Measurements from ENCODE around the gene DLGAP5.

DLGAP5 gene

DNA sequence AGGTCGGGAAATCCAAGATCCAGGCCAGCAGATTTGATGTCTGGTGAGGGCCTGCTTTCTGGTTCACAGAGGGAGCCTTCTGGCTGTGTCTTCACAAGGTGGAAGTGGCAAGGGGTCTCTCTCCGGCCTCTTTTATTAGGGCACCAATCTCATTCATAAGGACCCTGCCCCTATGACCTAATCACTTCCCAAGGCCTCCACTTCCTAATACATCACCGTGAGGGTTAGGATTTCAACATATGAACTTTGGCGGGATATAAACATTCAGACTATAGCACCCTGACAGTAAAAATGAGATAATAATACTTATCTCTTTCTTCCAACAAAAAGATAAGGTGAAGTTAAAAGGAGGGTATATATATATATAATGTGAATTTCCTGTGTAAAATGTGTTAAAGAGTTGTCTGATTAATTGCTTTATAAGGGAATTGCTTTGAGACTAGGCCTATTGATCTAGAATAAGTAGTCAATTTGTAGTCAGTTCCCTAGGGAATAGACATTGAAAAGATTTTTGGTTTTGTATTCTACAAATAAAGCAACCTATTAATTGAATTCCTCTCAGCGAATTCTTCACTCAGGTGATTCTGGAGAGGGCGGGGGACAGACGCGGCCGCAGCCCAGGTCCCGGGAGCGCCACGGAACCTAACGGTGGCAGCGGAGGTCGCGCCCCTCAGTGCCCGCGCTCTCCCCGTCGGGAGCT lies 62.8 kb downstream of the DLGAP5 start:
- DNase-seq, result no peak

DNA sequence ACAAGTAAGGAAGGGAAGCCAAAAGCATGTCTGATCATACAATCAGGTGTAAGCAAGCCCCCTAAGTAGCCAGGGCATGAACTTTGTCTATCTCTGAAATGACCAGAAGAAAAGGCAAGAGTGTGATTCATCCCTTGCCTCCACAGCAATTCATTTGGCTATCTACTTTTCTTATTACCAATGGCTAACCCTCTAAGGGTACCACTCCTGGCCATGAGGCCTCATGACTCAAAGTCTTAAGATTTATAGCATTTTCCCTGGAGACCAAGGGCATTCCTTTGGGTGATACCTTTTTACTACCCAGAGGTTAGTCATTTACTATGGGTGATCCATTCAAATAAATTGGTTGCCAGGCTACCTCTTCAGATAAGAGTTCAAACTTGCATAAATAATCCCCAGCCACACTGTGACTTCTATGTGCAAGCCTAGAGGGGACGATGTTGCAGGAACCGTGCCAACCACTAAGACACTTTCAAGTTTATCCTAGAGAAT lies 63.9 kb downstream of the DLGAP5 start:
- DNase-seq, result no peak

DNA sequence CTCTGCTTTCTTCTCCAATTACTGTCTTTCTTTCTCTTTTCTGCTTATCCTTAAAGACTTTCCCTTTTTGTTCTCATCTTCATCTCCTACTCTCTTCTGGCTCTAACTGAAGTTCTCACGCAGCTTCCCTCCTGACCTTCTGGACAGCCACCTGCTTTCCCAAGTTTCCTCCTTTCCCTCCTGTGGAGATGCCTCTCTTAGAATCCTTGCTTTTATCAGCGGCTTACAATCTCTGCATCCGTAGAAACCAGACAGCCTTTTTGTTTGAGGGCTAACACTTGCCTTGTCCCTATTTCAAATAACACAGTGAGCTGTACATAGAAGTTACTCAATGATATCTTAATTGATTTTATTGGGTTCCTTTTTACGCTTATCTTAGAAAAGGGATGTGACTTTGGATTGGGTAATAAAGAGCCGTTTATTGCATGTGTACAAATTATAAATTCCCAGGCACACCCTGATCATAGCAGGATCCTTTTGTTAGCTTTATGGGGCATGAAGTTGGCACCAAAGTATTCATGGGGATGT lies 64.4 kb downstream of the DLGAP5 start:
- DNase-seq, result no peak

DNA sequence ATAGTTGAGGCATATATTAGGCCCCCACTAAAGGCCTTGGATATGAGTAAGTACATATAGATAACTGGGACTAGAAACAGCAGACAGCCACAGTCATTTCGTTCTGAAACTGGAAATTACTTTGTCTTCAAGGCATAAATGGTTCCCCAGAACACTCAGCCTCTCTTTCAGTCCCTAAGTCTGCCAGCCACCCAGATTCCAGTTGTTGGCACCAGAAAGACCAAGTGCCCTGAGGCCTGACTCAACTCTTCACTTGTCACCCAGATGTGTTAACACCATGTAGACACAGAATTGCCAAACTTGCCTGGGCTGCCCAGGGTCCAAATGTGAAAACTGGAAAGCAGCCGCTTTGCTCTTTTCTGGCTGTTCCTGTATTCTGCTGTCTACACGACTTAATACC lies 65.4 kb downstream of the DLGAP5 start:
- no peak for DNase-seq

DNA sequence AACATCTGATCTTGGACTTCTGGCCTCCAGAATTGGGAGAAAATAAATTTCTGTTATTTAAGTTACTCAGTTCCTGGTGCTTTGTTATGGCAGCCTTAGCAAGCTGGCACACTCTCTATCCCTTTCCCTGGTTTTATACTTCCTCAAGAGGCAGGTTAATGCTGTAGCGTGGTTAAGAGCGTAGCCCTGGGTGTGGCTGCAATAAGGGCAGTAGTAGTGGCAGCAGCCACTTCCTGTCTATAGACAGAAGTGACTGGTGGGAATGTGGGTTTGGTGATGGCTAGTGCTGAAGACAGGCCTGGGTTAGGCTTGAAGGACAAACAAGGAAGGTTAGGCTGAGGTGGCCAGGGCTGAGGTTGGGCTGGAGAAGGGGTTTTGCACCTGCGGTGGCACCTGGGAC lies 66.0 kb downstream of the DLGAP5 start:
- no peak for DNase-seq

DNA sequence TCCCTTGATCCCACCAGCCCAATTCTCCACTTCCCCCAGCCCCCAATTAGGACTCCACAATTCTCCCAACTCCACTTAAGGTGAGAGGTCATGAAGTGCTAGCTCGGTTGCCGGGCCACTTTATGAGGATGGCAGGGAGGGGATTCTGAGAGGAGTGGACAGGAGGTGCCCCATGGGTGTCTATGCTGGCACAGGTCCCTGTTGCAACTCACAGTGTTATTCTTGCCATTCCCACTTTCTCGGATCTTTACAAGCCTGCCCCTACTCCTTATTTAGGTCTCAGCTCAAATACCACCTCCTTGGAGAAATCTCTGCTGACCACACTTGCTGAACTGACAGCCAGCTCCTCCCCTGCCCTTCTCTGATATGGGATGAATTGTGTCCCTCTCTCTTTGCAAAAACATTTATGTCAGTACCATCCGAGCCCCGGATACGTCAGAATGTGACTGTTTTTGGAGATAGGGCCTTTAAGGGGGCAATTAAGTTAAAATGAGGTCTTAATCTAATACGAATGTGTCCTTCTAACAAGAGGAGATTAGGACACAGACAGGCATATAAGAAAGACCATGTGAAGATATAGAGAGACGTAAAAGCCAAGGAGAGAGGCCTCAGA lies 66.5 kb downstream of the DLGAP5 start:
- DNase-seq, result no peak

DNA sequence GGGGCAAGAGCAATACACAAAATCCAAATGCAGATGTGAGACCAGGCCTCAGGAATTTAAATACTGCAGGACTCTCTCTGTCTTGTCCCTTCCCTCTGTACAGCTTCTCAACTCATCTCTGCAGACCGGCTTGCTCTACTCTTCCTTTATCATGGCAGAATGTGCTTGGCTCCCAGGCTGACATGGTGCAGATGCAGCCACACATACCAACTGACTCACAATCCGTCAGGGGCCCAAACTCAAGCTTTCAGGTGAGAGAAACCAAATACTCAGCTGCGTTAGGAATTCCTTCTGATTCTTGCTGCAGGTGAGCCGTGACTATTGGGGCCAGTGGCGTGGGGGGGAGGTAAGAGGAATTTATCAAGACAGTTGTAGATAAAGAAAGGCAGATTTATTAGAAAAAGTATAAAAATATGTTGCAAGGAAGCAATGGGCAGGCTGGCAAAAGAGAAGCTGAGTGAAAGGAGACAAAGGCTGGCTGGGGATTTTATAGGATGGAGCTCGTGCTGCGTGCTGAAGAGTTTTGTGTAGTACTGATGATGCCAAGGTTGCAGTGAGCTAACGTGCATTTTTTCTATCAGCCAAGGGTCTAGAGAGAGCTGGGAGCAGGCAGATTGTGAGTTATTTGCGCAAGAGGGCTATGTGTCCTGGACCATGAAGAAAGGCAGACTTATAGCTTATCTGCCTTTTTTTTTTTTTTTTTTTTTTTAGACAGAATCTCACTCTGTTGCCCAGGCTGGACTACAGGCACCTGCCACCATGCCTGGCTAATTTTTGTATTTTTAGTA lies 67.3 kb downstream of the DLGAP5 start:
- DNase-seq, result no peak

DNA sequence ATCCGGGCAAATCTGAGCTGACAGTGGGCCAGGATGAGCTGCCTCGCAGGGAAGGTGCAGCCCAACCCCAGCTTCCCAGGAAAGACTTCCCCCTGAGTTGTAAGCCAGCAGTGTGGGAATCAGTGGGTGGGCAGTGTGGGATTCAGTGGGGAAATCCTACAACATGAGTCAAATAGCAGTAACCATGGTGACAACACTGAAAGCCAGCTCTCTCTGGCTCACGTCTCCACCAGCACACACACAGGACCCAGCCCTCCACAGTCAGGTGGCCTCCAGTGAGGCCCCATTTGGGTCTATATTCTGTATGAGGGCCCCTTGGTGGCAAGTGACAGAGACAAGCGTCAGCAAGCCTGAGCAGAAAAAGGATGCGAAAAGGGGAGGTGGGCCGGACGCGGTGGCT lies 68.3 kb downstream of the DLGAP5 start:
- no peak for DNase-seq

DNA sequence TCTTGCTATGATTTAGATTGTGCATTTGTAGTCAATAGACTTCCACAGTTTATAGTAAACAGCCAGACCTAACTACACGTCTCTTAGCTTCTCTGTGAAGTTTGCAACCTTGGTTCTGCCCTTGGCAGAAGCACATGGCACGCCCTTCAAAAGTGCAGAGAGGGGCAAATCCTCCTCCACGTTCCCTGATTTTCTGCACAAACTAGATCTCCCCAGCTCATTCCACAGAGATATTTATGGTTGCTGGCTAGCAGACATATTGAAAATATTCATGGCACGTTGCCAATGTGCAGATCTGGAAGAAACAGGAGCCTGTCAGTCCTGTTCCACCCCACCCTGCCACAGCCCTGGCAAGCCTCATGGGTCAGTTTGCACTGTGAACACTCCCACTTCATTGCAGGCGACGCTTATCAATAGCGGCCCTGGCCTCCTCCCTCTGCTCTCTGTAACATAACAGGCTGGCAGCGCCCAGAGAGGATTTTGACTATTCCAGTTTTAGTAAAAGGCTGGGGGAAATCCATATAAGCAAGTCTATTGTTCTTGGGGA lies 68.9 kb downstream of the DLGAP5 start:
- no peak for DNase-seq

DNA sequence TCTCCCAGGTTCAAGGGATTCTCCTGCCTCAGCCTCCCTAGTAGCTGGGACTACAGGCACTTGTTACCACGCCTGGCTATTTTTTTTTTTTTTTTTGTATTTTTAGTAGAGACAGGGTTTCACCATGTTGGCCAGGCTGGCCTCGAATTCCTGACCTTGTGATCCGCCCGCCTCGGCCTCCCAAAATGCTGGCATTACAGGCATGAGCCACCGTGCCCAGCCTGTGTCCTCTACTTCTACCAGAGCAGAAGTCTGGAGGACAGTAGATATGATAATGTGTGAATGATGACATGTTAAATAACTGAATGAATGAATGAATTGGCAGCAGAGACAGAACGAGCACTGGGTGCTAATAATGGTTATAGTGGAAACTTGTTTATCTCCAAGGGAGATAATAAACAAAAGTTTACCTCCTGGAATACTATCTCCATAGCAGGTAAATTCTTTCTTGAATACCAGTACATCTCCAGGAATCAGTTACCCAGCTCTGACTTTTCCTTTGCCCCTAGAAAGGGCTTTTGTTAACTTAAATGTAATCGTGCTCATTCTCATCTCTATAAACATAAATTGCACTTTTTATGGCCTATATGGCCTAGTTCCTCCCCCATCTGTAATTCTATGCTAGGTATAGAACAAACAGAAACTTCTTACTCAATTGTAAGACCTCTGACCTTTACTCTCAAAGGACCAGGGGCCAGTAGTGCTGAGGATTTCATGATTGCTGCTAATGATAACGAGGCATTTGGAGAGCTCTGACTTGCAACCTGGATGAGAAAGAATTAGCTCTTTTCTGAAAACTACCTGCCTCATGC lies 69.6 kb downstream of the DLGAP5 start:
- no peak for DNase-seq

DNA sequence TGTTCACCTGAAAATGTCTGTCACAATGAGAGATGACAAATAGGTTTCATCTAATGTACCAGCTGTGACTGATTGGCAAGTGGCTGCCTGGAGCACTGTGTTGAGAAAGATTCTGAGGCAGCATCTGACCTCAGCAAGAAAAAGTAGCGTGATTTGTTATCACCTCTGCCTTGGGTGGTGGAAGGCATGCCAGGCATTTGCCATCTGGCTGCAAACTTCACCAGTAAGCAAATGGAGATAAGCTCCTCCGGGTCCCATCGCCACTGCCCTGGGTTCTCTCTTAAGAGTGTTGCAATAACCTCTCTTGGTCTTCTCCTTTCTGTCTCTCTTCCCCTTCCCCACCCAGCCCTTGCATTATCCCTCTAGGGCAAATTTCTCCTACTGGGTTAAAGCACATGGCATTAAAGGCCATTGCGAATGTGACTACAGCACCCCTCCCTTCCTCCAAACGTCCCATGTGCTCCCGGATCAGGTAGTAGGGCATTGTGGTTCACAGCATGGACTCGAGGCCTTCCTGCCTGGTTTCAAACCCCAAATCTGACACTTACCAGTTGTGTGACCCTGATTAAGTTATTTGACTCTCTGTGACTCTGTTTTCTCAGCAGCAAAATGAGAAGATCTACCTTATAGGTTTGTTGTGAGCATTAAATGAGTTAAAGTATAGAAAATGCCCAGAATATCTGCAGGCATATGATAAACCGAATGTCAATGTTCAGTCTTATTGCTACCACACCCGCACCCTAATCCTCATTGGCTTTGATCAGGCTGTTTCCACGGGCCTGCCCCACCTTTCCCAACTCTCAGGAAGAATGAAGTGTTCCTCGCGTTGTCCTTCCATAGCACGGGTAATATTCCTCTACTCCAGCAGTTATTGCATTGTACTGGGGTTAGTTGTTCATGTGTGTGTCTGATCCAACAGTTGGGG lies 70.6 kb downstream of the DLGAP5 start:
- DNase-seq, result no peak

DNA sequence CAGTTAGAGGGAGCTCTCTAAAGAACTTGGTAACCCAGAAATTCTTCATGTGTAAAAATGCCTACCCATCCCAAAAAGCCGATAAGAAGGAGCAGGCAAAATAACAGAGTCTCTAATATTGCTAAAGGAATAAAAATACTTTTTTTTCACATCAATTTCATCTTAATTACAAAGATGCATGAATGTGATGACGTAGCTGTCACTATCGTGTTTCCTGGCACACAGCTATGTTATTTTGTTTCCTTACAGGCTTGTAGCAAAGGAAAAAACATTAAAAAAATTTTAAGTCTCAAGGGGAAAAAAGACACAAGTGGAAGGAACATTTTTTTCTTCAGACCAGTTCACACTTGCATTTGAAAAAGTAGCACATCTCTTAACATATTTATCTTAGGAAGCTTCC lies 72.6 kb downstream of the DLGAP5 start:
- DNase-seq, result no peak

DNA sequence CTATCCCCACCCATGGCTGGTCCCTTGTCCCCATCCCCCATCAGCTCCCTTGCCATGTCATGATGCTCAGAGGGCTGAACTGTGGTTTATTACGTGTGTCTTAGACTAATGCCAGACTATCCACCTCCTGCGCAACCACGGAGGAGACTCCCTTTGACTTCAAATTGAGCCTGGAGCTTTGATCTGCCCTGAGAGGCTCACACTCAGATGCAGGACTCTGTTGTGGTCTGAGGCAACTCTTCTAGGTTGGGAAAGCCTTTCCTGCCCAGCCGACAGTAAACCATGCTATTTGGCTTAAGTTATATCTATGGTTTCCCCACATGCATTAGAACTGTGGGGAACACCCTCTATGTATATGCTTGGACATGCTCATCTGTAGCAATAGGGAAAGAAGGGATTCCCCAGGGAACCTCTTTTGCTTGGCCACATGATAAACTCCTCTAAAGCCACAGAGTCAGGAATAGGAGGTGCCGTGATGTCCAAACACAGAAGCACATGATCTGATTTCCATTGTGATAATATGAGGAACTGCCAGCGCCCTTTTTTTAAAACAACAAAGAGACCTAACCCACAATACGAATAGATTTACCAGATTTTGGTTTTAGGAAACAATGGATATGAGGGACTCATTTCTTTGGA lies 73.5 kb downstream of the DLGAP5 start:
- DNase-seq, result no peak

DNA sequence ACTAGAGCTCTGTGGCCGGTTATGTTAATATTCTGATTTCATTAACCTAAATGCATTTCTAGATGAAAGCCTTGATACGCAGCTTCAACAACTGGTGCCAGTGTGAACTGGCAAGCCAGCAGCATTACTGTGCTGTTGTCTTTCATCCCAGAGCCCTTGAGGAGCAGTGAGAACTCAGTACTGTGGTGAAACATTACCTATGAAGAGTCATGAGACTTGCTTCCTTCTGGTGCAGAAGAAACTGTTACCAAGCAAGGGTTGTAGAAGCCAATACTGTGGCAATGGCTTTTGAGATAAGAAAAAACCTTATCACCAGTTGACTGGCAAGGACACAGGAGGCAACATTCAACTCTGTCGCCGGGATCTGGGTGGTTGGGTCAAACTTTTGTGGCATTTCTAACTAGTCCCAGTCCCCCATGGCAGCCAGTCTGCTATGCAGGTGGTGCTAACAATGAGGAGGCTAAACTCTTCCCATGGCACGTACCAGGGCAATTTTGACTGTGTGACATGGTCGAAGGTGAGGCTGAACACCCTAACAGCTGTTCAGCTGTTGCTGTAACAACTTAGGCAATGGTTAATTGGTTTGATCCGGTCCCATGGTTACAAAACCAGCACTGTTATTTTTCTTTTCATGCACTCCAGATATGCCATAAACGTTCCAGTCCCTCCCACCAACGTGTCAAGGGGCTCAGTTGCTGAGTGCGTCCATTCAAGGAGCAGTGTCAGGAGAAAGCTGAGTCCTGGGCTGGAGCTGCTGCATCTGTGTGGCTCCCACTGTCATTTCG lies 74.9 kb downstream of the DLGAP5 start:
- no peak for DNase-seq

DNA sequence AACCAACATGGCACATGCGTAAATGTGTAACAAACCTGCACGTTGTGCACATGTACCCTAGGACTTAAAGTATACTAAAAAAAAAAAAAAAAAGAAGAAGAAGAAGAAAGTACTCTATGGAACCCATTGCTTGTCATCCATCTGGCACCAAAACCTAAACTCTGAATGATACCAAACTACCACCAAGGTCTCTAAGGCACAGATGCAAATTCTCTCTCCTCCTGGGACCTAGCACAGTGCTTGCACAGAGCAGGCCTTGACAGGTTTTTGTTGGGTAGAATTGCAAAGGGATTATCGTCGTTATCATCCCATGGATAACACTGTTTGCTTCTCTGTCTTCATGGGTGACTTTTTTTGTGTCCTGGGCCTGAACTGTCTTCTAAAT lies 75.5 kb downstream of the DLGAP5 start:
- DNase-seq, result no peak

DNA sequence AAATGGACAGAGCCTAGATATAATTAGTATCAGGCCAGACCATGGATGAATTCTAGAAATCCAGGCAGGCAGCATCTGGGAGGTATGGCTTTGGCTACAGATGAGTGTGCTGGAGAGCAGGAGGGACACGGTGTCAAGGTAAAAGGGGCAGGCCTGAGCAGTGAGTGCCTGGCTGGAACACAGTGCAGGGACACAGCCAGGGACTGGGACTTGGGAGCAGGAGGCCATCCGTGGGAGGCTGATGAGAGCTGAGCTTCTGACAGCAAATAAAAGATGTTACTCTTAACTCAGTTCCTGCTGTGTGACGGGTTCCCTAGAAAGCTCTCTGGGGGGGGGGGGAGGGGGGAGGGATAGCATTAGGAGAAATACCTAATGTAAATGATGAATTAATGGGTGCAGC lies 75.9 kb downstream of the DLGAP5 start:
- no peak for DNase-seq

DNA sequence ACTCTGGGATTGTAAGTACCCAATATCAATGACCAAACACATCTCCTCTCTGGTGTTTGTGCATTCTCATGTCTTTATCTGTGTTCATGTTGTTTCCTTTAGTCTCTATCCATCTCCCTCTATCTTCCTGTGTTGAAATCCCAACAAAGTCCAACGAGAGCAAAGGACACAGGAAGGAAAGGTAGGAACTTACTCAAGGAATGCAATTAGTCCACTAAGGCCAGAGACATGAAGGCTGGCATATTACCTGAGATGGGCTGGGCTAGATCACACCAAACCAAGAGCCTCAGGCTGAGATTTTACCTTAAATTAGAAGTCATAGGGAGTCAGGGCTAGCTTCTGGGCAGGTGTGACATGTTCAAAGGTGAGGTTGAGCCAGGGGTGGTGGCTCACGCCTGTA lies 76.7 kb downstream of the DLGAP5 start:
- DNase-seq, result no peak

DNA sequence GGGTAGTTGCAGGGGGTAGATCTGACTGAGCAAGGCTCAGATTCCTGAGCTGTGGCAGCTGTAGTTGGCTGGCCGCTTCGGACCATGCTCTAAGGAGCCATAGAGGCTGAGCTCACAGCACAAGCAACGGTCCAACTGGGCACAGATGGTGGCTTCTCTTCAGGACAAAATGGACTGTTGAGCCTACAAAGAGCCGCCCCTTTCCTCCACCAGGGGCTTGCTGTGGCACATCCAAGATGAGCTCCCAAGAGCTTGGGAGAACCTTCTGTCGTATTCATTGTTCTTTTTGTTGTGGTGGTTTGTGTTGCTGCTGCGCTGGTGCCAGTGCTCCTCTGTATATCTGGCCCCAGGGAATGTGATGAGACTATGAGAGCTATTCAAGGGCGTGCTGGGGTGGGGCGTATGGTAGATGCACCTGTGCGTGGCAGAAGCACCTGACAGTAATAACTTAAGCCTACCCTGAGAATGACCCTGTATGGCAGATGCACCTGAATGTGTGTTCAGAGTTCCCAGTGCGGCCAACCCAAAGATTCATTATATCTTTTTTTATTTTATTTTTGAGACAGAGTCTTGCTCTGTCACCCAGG lies 80.2 kb downstream of the DLGAP5 start:
- no peak for DNase-seq

DNA sequence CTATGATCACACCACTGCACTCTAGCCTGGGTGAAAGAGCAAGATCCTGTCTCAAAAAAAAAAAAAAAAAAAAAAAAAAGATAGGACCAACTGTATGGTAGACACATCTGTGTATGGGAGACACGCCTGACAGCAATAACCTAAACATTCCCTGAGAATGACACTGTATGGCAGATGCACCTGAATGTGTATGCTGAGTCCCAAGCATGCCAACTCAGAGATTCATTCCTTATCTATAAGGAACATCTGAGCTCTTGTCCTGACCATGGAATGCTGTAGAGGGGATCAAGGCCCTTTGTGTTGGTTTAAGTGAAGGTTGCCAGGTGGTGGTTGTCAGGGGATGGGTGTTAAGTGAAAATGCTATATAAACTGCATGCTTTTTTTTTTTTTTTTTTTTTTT lies 81.5 kb downstream of the DLGAP5 start:
- DNase-seq, result no peak
